Esophagus squamous epithelium (tissue), 5 donors: Measurements from ENCODE around the gene TPSG1. TPM values are rescaled to one million over a fixed set of nuclear protein-coding genes. Genes with fewer than 3 reads are reported as not detected.

Experiments used
- DNase-seq: peaks from one replicate; lab custom pipeline; 2025; lab: John Stamatoyannopoulos, UW
- H3K27ac ChIP-seq, 4 donors: fragments of 200-600 bp; sonication (generic); one replicate each; pipeline ENCODE4 v1.5.1; 2016 to 2019; ENCODE audit warnings: mild to moderate bottlenecking in 1 of 4
- H3K27me3 ChIP-seq, 4 donors: fragments of 200-600 bp; sonication (generic); 1 replicate in 3 of 4; 2 replicates in 1 of 4; pipeline versions ENCODE4 v1.5.1 to v1.6.0; 2017 to 2021; ENCODE audit warnings: antibody characterized with exemption in 1 of 4
- H3K36me3 ChIP-seq, 3 donors: fragments of 200-600 bp; sonication (generic); one replicate each; pipeline ENCODE4 v1.5.1; 2016 to 2019
- H3K4me1 ChIP-seq, 3 donors: fragments of 200-600 bp; sonication (generic); one replicate each; pipeline ENCODE4 v1.5.1; 2017 to 2019
- H3K4me3 ChIP-seq, 4 donors: fragments of 200-600 bp; sonication (generic); 1 replicate in 3 of 4; 2 replicates in 1 of 4; pipeline ENCODE4 v1.5.1; 2016 to 2019; ENCODE audit warnings: mild to moderate bottlenecking in 2 of 4, moderate library complexity in 1 of 4
- H3K9me3 ChIP-seq, 3 donors: fragments of 200-600 bp; sonication (generic); one replicate each; pipeline ENCODE4 v1.5.1; 2016 to 2019
- CTCF ChIP-seq, 6 experiments: fragments of 450-650 bp in 4 of 6; fragments of 200-600 bp in 2 of 6; sonication (generic) in 2 of 6; IDR thresholded peaks; one replicate each; pipeline ENCODE4 v1.5.1; 2016 to 2019; ENCODE audit warnings: antibody characterized with exemption in 6 of 6, mild to moderate bottlenecking in 4 of 6, moderate library complexity in 4 of 6
- POLR2A ChIP-seq, 4 donors: fragments of 450-650 bp; IDR thresholded peaks; one replicate each; pipeline ENCODE4 v1.6.1; 2017; ENCODE audit warnings: antibody characterized with exemption in 4 of 4, mild to moderate bottlenecking in 4 of 4, moderate library complexity in 3 of 4
- WGBS, 2 donors: methylation state at CpG; one replicate each; pipeline ENCODE4 v1.1.5; 2018; 5-methylcytosine and 5-hydroxymethylcytosine counted together
- intact Hi-C: fragments of 100-400 bp; cut with DNase I; formaldehyde crosslinking; loops from one replicate; pipeline ENCODE4 v1.15.0; 2022
- total RNA-seq, 4 donors: library from RNA; depleted of rRNA; stranded (reverse); fragments of >200 nt; gene quantifications; one replicate each; pipeline ENCODE4 v1.1.0, GENCODE V29; 2016
- donor health status: DM: yes; HTN: yes; CAD: no.

Gene TPSG1
- total RNA-seq, 4 donors from 2014 or later, result 0.27 TPM; not detected in 3

- no peaks in the 10 kb centered on the region for H3K9me3 ChIP-seq
- no peaks in the 10 kb centered on the region for H3K36me3 ChIP-seq
- H3K27ac ChIP-seq, result peak overlapping the region in 3 of 4 donors; percentile 38 to 58 (median 48)
- peaks cover 0 to 42% (median 12%) of the 10 kb centered on the region in 3 donors for H3K4me1 ChIP-seq
- intact Hi-C loops, result no loop called here
- H3K27me3 ChIP-seq, result peaks cover 0 to 48% (median 0%) of the 10 kb centered on the region in 4 donors
- DNase-seq, result no peak
- no peak overlapping the region for H3K4me3 ChIP-seq
- TF ChIP-seq CTCF (IDR thresholded peaks at IDR 0.05), result no peak
- no peak for TF ChIP-seq POLR2A (IDR thresholded peaks at IDR 0.05)
- 68 to 72% methylated on average over 10 to 14 of the region's 29 CpGs for WGBS, 2 donors
Measured at GRCh38 chr16:1175566-1176279, 49.3 kb downstream of the TPSG1 start.

GRCh38 chr16:1174477-1175357, 50.4 kb downstream of the TPSG1 start:
- H3K27ac ChIP-seq, result peak overlapping the region in 3 of 4 donors; percentile 1 to 58 (median 48)
- H3K9me3 ChIP-seq, result no peaks in the 10 kb centered on the region
- peaks cover 0 to 48% (median 1%) of the 10 kb centered on the region in 4 donors for H3K27me3 ChIP-seq
- no peak overlapping the region for H3K4me3 ChIP-seq
- no peak for TF ChIP-seq CTCF (IDR thresholded peaks at IDR 0.05)
- intact Hi-C loops, result no loop called here
- 54 to 74% methylated on average over 6 to 10 of the region's 38 CpGs for WGBS, 2 donors
- no peak for DNase-seq
- H3K4me1 ChIP-seq, result peaks cover 0 to 44% (median 13%) of the 10 kb centered on the region in 3 donors
- H3K36me3 ChIP-seq, result no peaks in the 10 kb centered on the region

GRCh38 chr16:1173788-1174451, 51.1 kb downstream of the TPSG1 start:
- H3K27ac ChIP-seq, result peak overlapping the region in 3 of 4 donors; percentile 1 to 58 (median 48)
- no peaks in the 10 kb centered on the region for H3K36me3 ChIP-seq
- 63% methylated on average over 7 of the region's 14 CpGs; no CpG with 5 or more reads in 1 of the 2 donors for WGBS, 2 donors
- no peak for DNase-seq
- H3K4me3 ChIP-seq, result no peak overlapping the region
- peaks cover 0 to 54% (median 2%) of the 10 kb centered on the region in 4 donors for H3K27me3 ChIP-seq
- H3K4me1 ChIP-seq, result peaks cover 0 to 52% (median 13%) of the 10 kb centered on the region in 3 donors
- no peaks in the 10 kb centered on the region for H3K9me3 ChIP-seq
- intact Hi-C loops, result no loop called here
- no peak for TF ChIP-seq POLR2A (IDR thresholded peaks at IDR 0.05)
- TF ChIP-seq CTCF (IDR thresholded peaks at IDR 0.05), result no peak

GRCh38 chr16:1172651-1173050, 52.4 kb downstream of the TPSG1 start:
- no CpG with 5 or more reads among the region's 13 CpGs for WGBS, 2 donors
- H3K36me3 ChIP-seq, result no peaks in the 10 kb centered on the region
- peak overlapping the region in 1 of 4 donors; percentile 30 for H3K4me3 ChIP-seq
- TF ChIP-seq POLR2A (IDR thresholded peaks at IDR 0.05) (no peak), CTCF (IDR thresholded peaks at IDR 0.05) (no peak)
- DNase-seq, result no peak
- H3K9me3 ChIP-seq, result no peaks in the 10 kb centered on the region
- H3K27ac ChIP-seq, result peak overlapping the region in 3 of 4 donors; percentile 77 to 83 (median 79)
- H3K4me1 ChIP-seq, result peaks cover 0 to 65% (median 23%) of the 10 kb centered on the region in 3 donors
- H3K27me3 ChIP-seq, result peaks cover 0 to 55% (median 2%) of the 10 kb centered on the region in 4 donors
- intact Hi-C loops, result no loop called here
